Effector memory CD4-positive, alpha-beta T cell (primary cell): ENCODE data around the gene CYB5D1.
A peak's percentile ranks its signal among the peaks of the same experiment; 100 is the strongest.

Source experiments
- DNase-seq, 3 donors: peaks; one replicate each; pipeline ENCODE4 v3.0.0-alpha.2; 2020
- H3K27ac ChIP-seq: 2 replicates; pipeline ENCODE4 v1.7.0; 2013; ENCODE audit warnings: mild to moderate bottlenecking, low read length, moderate library complexity; ENCODE audit not compliant: insufficient read depth, poor library complexity, severe bottlenecking
- H3K27me3 ChIP-seq: replicated peaks from 2 replicates; pipeline ENCODE4 v1.7.0; 2013; ENCODE audit warnings: mild to moderate bottlenecking, low read length; ENCODE audit not compliant: insufficient read depth, control insufficient read depth, poor library complexity, severe bottlenecking
- H3K36me3 ChIP-seq: 2 replicates; pipeline ENCODE4 v1.7.0; 2013; ENCODE audit warnings: mild to moderate bottlenecking, low read length, moderate library complexity; ENCODE audit not compliant: control insufficient read depth, insufficient read depth
- H3K4me1 ChIP-seq: 2 replicates; pipeline ENCODE4 v1.7.0; 2013; ENCODE audit warnings: low read length, mild to moderate bottlenecking; ENCODE audit not compliant: control insufficient read depth, insufficient read depth, poor library complexity, severe bottlenecking
- H3K4me3 ChIP-seq: 2 replicates; pipeline ENCODE4 v1.7.0; 2013; ENCODE audit warnings: low read length, low read depth, mild to moderate bottlenecking; ENCODE audit not compliant: insufficient read depth, poor library complexity, severe bottlenecking
- H3K9me3 ChIP-seq: 2 replicates; pipeline ENCODE4 v1.7.0; 2013; ENCODE audit warnings: mild to moderate bottlenecking, low read length, moderate library complexity; ENCODE audit not compliant: control insufficient read depth

The CYB5D1 gene

GRCh38 chr17:7833795-7834541 lies 23.8 kb upstream of the CYB5D1 start, which contains the start of gene KDM6B:
Gene KDM6B, plus strand, starts transcription at chr17:7834217. Its CDS starts 11,338 bp downstream, at chr17:7845555.
- Histone ChIP-seq H3K4me3 (peak within 1 kb of the TSS; percentile 93), H3K36me3 (no peaks in the 10 kb centered on the region), H3K9me3 (no peaks in the 10 kb centered on the region), H3K4me1 (peaks cover 35% of the 10 kb centered on the region), H3K27ac (peak within 1 kb of the TSS; percentile 100), H3K27me3 (no peaks in the 10 kb centered on the region)
- peak; percentile 81 to 85 (median 85) for DNase-seq

GRCh38 chr17:7834542-7834956 lies 23.3 kb upstream of the CYB5D1 start:
- Histone ChIP-seq H3K4me1 (peaks cover 41% of the 10 kb centered on the region), H3K9me3 (no peaks in the 10 kb centered on the region), H3K36me3 (no peaks in the 10 kb centered on the region), H3K4me3 (peak overlapping the region; percentile 93), H3K27ac (peak overlapping the region; percentile 100), H3K27me3 (no peaks in the 10 kb centered on the region)
- peak; percentile 63 to 75 (median 72) for DNase-seq

GRCh38 chr17:7834957-7835813 lies 22.6 kb upstream of the CYB5D1 start:
- peak; percentile 92 to 95 (median 92) for DNase-seq
- peaks cover 47% of the 10 kb centered on the region for H3K4me1 ChIP-seq
- peak overlapping the region; percentile 100 for H3K27ac ChIP-seq
- H3K36me3 ChIP-seq, result no peaks in the 10 kb centered on the region
- H3K4me3 ChIP-seq, result peak overlapping the region; percentile 93
- H3K9me3 ChIP-seq, result no peaks in the 10 kb centered on the region
- H3K27me3 ChIP-seq, result no peaks in the 10 kb centered on the region

DNA sequence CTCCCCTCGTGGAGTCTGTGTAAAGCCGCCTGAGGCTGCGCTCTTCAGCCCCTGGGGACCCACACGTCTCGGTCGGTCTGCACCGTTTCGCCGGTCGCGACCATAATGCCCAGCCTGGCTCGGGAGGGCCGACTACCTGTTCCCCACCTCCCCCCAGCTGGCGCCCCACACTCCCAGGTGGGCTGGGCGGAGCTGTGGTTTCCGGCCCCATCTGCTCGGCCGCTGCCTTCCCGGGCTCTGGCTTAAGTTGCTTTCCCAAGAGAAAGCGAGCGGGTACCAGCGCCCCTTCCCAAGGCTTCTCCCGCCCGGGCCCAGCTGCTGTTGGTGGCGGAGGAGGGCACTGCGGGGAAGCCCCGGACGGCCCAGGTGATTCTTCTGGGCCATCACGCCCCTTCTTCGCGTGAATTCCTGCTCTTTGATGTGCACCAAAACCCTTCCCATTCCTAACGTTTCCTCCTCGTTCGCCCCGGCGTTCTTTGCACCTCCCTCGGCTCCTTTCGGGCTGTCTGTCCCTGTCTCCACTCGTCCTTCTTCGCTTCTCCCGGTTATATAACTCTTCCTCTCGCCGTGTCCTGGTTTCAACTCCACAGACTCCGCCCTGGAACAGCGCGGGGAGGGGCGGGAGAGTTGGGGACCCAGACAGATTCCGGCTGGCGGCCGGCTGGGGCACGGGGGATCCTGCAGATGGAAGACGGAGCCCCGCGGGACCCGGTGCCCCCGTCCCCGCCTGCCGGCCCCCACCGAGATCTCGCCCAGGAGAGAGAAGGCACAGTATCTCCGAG lies 21.8 kb upstream of the CYB5D1 start:
- no peaks in the 10 kb centered on the region for H3K27me3 ChIP-seq
- peak overlapping the region; percentile 93 for H3K4me3 ChIP-seq
- H3K27ac ChIP-seq, result peak overlapping the region; percentile 100
- DNase-seq, result peak in 2 of 3 donors; percentile 54
- no peaks in the 10 kb centered on the region for H3K9me3 ChIP-seq
- peaks cover 55% of the 10 kb centered on the region for H3K4me1 ChIP-seq
- H3K36me3 ChIP-seq, result peaks cover 7% of the 10 kb centered on the region

DNA sequence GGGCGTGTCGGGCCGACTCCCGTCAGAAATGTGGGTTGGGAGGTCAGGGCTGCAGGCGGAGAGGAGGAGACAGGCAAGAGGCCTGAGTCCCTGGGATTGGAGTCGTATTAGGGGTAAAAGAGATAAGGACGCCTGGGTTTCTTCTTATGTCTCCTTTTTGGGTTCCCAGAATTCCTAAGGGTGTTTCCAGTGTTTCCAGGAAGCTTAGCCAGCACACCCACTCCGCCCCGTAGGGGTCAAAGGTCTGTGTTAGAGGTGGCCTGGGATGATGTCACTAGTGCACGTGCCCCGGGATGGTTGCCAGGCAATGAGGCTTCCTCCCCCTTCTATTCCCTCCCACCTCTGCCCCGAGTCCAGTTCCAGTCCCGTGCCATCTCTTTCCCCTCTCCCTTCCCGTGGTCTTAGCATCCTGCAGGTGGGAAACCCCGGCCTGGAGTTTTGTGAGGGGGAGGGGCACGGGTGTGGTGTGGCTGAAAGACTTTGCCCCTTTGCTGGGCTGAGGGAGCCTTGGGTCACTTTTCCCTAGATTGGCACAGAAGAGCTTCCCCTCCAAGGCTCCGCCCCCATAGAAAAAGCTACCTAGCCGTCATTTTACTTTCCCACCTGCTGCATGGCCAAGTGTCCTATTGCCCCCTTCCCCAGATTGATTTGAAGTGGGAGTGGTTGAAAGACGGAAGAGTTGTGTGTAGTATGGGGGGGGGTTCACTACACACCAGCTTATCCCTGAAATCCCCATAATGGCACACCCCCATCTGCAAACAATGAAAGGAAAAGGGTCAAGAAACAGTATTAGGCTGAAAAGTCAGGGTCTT lies 21.0 kb upstream of the CYB5D1 start:
- H3K4me1 ChIP-seq, result peaks cover 58% of the 10 kb centered on the region
- no peaks in the 10 kb centered on the region for H3K9me3 ChIP-seq
- H3K27ac ChIP-seq, result peak overlapping the region; percentile 100
- no peaks in the 10 kb centered on the region for H3K27me3 ChIP-seq
- H3K4me3 ChIP-seq, result peak overlapping the region; percentile 93
- H3K36me3 ChIP-seq, result peaks cover 8% of the 10 kb centered on the region
- DNase-seq, result peak; percentile 59 to 67 (median 66)

- Histone ChIP-seq H3K4me3 (peak overlapping the region; percentile 93), H3K36me3 (peaks cover 8% of the 10 kb centered on the region), H3K9me3 (no peaks in the 10 kb centered on the region), H3K27ac (peak overlapping the region; percentile 100), H3K4me1 (peaks cover 58% of the 10 kb centered on the region), H3K27me3 (no peaks in the 10 kb centered on the region)
- DNase-seq, result no peak
Observed at GRCh38 chr17:7837408-7838088, 20.3 kb upstream of the CYB5D1 start.

DNA sequence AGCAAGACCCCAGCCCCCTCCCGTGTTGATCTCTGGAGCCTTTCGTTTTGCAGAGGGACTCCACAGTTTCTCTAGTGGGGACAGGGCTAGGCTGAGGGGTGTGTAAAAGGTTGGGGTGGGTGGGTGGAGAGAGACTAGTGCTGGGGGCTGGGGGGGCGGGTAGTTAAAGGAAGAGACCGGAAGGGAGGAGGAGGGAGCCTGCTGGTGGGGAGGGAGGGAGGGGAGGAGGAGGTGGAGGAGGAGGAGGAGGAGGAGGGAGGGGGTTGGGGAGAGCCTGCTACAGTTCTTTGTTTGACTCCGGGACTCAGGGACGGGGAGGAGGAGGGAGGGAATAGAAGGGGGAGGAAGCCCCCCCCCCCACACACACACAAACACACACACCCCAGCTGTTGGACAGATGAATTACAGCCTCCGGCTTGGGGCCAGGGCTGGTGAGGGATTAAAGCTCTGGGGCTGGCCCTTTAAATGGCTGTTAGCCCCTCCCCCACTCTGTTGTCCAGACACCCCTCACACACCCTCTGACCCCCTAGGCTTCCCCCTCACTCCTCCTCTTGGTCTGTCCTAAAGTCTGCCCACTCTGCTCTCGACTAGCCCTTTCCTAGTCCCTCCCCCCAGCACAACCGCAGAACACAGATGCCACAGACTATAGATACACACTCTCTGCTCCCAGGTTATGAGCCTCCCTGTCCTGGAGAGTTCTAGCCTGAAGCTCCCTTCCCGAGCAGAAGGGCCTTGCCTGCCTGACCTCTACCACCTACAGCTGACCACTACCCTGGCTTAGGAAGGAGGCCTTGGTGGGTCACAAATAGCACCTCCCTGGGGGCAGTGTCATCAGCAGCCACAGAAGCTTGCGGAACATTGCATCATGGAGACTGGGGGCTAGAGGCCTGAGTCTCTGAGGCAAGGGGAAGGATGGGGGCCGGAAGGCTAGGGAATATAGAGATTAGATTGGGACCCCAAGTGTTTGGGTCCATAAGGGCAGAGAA lies 19.4 kb upstream of the CYB5D1 start:
- Histone ChIP-seq H3K4me3 (no peak overlapping the region), H3K4me1 (peaks cover 55% of the 10 kb centered on the region)
- no peak for DNase-seq

DNA sequence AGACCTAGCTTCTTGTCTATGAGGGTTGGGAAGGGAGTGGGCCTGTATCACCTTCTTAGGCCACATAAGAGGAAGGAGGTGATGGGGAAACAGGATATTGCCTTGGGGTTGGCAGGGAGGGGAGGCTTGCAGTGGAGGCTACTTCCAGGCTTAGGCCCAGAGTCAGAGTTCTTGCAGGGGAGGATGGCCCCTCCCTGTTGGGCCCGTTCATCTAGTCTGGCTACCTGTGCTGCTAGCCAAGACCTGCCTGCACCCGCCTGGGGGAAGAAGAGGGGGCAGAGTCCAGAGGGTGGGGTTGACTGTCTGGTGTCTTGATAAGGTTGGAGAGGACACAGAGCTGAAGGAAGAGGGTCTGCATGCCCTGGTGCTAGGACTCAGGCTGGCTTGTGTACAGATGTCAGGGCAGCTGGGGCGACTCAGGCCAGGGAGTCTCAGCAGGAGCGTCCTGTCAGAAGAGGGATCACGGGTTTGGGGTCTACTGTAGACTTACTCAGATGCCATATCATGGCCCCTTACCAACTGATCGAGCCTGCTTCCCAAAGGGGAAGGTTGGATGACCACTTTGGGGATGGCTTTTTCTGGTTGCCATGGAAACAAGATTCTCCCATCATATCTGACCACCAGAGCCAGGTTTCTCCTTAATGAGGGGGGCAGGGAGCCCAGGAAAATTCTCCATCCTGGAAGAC lies 18.5 kb upstream of the CYB5D1 start:
- peaks cover 52% of the 10 kb centered on the region for H3K4me1 ChIP-seq
- no peak overlapping the region for H3K4me3 ChIP-seq
- no peak for DNase-seq
- peak overlapping the region; percentile 59 for H3K27ac ChIP-seq
- H3K27me3 ChIP-seq, result no peaks in the 10 kb centered on the region
- H3K36me3 ChIP-seq, result peaks cover 8% of the 10 kb centered on the region
- H3K9me3 ChIP-seq, result no peaks in the 10 kb centered on the region

More for the DNA sequence above, 19.4 kb upstream of the CYB5D1 start:
- H3K27me3 ChIP-seq, result no peaks in the 10 kb centered on the region
- H3K27ac ChIP-seq, result peak overlapping the region; percentile 100
- H3K36me3 ChIP-seq, result peaks cover 8% of the 10 kb centered on the region
- H3K9me3 ChIP-seq, result no peaks in the 10 kb centered on the region
